SIG-M5 treated with dmso at 0.1 percent for 504 hours (cell line): ENCODE measurements around the gene PRXL2A.
"Not testable (repeated sequence)": the region's sequence is repeated elsewhere in the genome, so short reads cannot be mapped to it uniquely, and the experiment has no call there.

ENCODE experiments used
- DNase-seq: peaks from one replicate; lab custom pipeline; 2025; ENCODE audit not compliant: unreplicated experiment; lab: John Stamatoyannopoulos, UW

PRXL2A gene

DNA sequence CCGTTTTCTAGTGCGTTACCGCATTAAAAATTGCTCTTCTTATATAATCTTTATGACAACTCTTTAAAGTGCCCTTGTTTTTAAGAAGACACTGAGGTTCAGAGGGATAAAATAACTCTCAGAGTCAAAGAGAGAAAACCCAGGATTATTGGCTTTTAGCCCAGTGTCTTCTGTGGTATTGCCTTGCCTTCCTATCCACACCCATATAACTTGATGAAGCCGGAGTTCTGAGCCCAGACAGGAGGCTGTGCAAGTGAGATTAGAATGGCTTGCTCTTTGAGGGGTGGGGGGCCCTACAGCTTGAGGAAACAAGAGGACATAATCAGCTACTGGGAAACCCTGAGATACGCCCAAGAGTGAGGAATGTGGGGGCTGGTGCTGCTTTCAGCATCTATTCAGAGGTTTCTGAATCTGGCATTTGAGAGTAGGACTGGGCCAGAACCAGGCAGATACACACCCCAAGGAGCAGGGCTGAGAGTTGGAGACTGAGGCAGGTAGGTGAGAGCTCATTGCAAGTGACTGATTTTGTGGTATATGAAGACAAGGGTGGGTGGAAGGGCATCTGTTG is 2.3 kb downstream of the PRXL2A start:
- no peak for DNase-seq

GRCh38 chr10:80411267-80411668 is 2.9 kb downstream of the PRXL2A start:
- no peak for DNase-seq

- no peak for DNase-seq
These were observed 3.4 kb downstream of the PRXL2A start for GRCh38 chr10:80411681-80412220.

- DNase-seq: no peak
These were observed 4.1 kb downstream of the PRXL2A start for GRCh38 chr10:80412486-80412885.

GRCh38 chr10:80413271-80413996 is 5.1 kb downstream of the PRXL2A start:
- DNase-seq: peak; percentile 73

- no peak for DNase-seq
These were observed 6.0 kb downstream of the PRXL2A start for GRCh38 chr10:80414142-80414895.

GRCh38 chr10:80415734-80416478 is 7.6 kb downstream of the PRXL2A start:
- DNase-seq: no peak

GRCh38 chr10:80416479-80417098 is 8.2 kb downstream of the PRXL2A start:
- no peak for DNase-seq

DNA sequence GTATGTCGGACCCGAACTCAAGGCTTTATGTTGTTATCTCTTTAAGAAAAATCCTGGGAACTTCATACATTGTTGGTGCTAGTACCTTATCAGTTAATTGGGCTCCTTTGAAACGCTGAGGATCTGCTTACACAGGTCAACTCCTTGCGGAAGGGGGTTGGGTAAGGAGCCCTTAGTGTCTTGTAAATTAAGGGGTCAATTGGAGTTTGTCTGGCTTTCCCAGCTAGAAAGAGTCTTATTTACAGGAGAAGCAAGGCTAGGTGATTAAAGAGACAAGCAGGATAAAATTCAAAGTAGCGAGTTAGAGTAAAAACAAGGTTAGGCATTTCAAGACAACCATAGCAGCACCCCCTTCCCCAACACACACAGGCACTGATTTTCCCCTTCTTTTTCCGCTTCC is 8.9 kb downstream of the PRXL2A start:
- DNase-seq: not testable (repeated sequence)

DNA sequence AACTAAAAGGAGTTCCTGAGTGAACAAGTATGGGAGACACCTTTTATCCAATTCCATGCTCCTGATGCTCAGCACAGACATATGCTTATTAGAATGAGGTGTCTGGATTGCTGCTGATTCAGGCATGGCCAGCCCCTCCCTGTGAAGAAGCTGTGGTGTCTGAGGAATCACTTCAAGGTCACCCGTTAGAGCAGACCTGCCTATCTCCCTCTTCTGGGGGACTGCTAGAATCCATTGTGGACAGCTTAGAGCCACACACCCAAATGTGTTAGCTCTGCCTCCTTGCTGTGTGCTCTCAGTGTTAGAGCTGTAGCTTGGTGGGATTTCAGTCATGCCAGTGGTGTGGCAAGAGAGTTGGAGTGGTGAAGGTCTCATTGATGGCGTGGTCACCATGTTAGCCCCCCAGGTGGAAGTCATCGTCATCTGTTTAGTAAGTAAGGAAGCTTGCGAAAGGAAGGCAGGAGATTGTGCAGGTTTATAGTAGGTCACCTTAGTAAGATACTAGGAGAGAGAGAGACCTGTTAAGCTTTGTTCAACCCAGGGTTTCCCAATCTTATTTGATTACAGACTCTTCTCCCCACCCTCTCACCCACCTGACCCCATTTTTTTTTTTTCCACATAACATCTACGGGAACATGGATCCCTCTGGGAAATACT is 12.8 kb downstream of the PRXL2A start:
- no peak for DNase-seq

DNA sequence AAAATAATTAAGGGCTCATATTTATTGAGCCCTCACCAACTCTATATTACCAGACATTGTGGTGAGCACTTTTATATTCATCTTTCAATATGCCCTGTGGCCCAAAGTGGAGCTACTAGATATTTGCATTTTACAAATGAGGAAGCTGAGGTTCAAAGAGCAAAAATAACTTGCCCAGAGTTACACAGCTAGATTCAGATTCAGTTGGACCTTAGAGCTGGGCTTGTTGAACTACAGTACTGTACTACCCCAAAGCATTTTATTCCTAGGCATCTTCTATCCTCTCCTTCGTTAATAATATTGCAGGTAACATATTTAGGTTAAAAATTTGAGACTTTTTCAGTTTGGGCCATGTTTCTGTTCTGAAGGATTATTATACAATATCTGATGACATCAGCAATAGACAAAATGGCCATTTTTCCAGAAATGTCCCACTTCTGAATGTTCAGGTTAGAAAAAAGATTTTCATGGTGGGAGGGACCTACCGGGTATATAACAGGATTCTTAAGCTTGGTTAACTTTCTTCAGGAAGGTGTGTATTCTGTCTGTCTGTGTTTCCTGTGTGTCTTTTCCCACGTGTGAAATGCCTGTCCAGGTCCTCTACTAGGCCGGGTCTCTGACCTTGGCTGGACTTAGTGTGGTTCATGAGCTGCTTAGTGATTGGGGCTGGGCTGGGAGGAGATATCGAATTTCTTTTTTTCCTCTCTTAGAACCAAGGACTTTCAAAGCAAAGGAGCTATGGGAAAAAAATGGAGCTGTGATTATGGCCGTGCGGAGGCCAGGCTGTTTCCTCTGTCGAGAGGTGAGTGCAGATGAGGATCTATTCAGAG is 13.6 kb downstream of the PRXL2A start:
- DNase-seq: peak; percentile 31

- no peak for DNase-seq
These were observed 17.6 kb downstream of the PRXL2A start for GRCh38 chr10:80425901-80426300.

DNA sequence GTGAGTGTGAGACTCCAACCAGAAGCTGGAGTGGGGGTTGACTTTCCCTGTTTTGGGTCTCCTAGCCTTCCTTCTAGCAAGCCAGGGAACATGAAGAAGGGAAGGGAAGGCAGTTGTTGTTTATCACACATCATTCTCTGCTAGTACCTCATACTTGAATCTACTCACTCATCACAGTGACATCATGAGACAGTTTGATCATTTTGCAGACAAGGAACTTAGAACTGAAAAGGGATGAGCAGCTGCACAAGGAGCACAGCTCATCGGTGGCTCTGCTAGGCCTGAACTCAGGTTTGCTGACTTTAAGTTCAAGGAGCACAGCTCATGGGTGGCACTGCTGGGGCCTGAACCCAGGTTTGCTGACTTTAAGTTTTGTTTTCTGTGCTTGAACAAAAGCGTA is 19.2 kb downstream of the PRXL2A start:
- DNase-seq: no peak

DNA sequence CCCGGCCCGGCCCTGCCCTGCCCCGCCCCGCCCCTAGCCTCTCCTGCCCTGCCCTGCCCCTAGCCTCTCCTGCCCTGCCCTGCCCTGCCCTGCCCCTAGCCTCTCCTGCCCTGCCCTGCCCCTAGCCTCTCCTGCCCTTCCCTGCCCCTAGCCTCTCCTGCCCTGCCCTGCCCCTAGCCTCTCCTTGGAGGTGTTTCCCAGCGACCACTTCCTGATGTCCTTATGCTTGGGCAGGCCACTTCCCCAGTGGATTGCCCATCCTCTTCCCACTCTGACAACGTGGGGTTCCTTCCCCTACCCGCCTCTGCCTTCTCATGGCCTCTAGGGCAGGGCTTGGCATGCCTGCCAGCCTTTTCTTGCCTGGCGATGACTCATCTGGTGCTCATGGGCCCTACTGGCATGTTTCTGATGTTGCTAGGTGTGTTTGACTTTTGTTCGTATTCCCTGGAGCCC is 21.2 kb downstream of the PRXL2A start:
- DNase-seq: peak; percentile 18

DNA sequence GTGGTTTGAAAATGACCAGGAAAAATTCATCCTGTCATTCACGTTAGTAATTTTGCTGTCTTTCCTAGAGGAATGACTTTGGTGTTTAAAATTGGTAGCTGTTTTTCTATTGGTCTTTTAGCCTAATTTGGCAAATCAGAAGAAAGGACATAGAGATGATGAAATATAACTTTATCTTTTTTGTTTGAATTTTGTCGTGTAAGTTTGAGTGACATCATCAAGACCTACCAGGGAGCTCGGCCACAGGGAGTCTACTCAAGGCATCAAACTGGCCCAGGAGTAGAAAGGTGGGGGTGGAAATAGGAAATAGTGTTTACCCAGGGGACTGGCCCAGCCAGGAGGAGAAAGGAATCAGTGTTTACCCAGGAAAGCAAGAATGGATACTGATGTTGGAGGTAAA is 24.8 kb downstream of the PRXL2A start:
- no peak for DNase-seq

GRCh38 chr10:80436446-80437098 is 28.2 kb downstream of the PRXL2A start:
- DNase-seq: no peak

DNA sequence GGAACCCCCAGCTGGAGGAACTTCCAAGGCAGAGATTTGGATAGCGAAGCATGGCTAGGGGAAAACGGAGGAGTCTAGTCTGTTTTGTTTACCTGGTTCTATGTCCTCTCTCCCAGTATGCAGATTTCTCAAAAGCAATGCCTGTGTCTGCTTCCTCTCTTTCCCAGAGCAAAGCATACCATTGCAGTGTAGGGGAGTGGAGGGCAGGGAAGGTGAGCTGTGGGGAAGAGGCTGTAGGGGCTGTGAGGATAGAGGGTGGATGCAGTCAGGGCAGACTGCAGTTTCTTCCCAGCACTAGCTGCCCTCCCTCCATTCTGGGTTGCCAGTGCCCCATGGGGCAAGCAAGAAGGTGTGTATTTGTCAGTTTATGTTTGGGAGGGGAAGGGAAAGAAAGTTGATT is 28.9 kb downstream of the PRXL2A start:
- no peak for DNase-seq

GRCh38 chr10:80441831-80442230 is 33.5 kb downstream of the PRXL2A start:
- no peak for DNase-seq

- no peak for DNase-seq
These were observed 34.5 kb downstream of the PRXL2A start for GRCh38 chr10:80442879-80443278.
